Chondrocyte (in vitro differentiated cells): ENCODE measurements around the gene ZNF599. TPM values are rescaled to one million over a fixed set of nuclear protein-coding genes. Genes with fewer than 3 reads are reported as not detected.
A peak's percentile ranks its signal among the peaks of the same experiment; 100 is the strongest.

ENCODE experiments used
- DNase-seq: peaks from one replicate; pipeline ENCODE4 v3.0.0; 2021; ENCODE audit warnings: mixed read lengths, low spot score
- H3K27ac Mint-ChIP-seq: one replicate; pipeline ENCODE4 v1.8.0; 2021; ENCODE audit warnings: mild to moderate bottlenecking, moderate library complexity, mixed read lengths; ENCODE audit not compliant: unreplicated experiment
- H3K27me3 Mint-ChIP-seq: 2 replicates; pipeline ENCODE4 v1.8.0; 2021; ENCODE audit warnings: low read depth, mixed read lengths
- H3K36me3 Mint-ChIP-seq: 2 replicates; pipeline ENCODE4 v1.8.0; 2021; ENCODE audit warnings: low read depth, mixed read lengths
- H3K4me1 Mint-ChIP-seq: 2 replicates; pipeline ENCODE4 v1.8.0; 2021; ENCODE audit warnings: low read depth, mild to moderate bottlenecking, mixed read lengths
- H3K4me3 Mint-ChIP-seq: one replicate; pipeline ENCODE4 v1.8.0; 2021; ENCODE audit warnings: mild to moderate bottlenecking, moderate library complexity, mixed read lengths; ENCODE audit not compliant: unreplicated experiment
- H3K9me3 Mint-ChIP-seq: 2 replicates; pipeline ENCODE4 v1.8.0; 2021; ENCODE audit warnings: low read depth, mixed read lengths
- total RNA-seq: library from RNA; stranded (reverse); gene quantifications from 3 replicates; pipeline ENCODE4 v1.2.1, GENCODE V29; 2021
- TF ChIP-seq, protein P1 (sequence below): fragments of 200-600 bp; sonication (generic); IDR thresholded peaks from 2 replicates; pipeline ENCODE4 v1.5.0; 2021; ENCODE audit warnings: antibody characterized with exemption, mild to moderate bottlenecking, moderate library complexity

Gene ZNF599
- total RNA-seq, 1 donor from 2014 or later, result 4.8 TPM

DNA sequence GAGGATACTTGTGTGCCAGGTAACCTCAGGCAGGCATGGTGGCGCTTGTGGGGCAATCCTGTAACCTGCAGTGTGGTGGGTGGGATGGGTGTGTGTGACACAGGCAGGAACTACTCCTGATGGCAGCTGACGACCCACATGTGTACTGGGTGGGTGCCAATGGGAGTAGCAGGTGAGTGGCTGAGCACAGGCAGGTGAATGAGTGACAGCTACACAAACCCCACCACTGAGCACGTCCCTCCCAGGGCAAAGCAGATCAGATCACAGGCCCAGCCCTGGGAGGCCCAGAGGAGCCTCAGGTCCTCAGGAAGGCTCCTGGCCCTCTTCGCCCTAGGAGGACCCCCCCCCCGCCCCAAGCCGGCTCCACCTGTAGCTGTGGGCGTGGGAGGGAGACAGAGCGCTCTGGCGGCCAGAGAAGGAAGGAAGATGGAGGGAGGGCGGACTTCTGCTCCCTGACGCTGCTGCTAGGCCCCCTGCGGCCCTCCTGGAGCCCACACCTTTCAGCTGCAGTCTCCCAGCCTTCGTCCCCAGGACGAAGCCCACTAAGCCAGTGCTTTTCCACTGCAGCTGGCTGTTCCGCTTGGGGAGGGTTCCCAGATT, 40.3 kb downstream of the ZNF599 start:
- H3K4me1 Mint-ChIP-seq, result peaks cover 22% of the 10 kb centered on the region
- H3K4me3 Mint-ChIP-seq, result peak overlapping the region; percentile 22
- TF ChIP-seq, protein P1, sequence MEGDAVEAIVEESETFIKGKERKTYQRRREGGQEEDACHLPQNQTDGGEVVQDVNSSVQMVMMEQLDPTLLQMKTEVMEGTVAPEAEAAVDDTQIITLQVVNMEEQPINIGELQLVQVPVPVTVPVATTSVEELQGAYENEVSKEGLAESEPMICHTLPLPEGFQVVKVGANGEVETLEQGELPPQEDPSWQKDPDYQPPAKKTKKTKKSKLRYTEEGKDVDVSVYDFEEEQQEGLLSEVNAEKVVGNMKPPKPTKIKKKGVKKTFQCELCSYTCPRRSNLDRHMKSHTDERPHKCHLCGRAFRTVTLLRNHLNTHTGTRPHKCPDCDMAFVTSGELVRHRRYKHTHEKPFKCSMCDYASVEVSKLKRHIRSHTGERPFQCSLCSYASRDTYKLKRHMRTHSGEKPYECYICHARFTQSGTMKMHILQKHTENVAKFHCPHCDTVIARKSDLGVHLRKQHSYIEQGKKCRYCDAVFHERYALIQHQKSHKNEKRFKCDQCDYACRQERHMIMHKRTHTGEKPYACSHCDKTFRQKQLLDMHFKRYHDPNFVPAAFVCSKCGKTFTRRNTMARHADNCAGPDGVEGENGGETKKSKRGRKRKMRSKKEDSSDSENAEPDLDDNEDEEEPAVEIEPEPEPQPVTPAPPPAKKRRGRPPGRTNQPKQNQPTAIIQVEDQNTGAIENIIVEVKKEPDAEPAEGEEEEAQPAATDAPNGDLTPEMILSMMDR, result no peak
- DNase-seq, result no peak
- H3K27me3 Mint-ChIP-seq, result peaks cover 2% of the 10 kb centered on the region
- H3K36me3 Mint-ChIP-seq, result peaks cover 23% of the 10 kb centered on the region
- H3K27ac Mint-ChIP-seq, result peak overlapping the region; percentile 12
- peaks cover 21% of the 10 kb centered on the region for H3K9me3 Mint-ChIP-seq

DNA sequence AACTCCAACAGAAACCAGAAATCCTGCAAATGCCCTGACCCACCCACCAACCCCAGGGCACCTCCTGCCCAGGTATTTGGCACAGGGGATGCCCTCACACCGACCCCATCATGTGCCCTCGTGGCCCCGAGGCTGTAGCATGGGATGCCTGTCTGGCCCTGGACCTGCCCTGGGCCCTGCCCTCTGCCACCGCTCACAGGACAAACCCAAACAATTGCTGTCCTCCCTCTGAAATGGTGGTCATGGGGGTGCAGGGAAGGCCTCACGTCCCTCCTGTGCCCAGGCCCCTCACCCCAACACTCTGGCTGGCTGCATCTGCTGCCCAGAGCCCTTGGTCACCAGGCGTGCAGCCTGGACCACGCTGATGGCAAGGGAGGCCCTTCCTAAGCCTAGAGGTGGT, 41.1 kb downstream of the ZNF599 start:
- Mint-ChIP-seq H3K27me3 (peaks cover 2% of the 10 kb centered on the region), H3K4me3 (no peak overlapping the region), H3K9me3 (peaks cover 19% of the 10 kb centered on the region), H3K27ac (no peak overlapping the region), H3K4me1 (peaks cover 22% of the 10 kb centered on the region), H3K36me3 (peaks cover 19% of the 10 kb centered on the region)
- no peak for DNase-seq
- TF ChIP-seq, protein P1, result no peak

DNA sequence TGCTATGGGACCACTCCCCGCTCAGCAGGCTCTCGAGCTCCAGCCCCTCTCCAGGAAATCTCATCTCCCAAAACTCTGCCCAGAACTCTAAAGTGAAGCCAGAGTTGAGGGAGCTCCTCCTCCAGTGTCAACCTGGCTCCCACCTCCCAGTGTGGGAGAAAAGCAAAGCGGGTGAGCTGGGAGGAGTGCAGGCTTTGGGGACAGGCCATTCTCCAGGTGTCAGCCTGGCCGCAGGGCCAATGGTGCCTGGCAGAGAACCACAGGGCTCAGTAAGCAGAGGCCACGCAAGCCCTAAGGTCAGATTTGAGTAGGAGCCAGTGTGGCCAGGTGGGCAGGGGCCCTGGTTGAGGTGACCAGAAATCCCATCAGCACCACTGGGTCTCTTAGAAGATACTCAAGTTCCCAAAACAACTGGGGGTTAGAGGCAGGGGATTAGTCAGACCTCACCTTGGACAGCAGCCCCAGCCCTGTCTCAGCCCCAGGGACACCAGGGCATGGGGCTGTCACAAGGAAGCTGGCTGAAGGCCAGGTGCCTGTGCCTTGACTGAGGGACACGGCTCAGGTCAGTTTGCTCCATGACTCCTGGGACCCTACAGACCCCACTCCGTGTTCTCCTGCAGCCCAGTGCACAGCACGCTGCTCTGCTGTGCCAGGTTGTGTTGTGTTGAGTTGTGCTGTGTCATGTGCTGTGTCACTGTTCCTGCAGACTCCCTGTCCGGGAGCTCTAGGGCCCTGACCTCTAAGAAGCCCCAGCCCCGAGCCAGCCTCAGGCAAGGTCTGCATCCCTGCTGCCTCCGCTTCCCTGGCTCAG, 41.8 kb downstream of the ZNF599 start:
- Mint-ChIP-seq H3K36me3 (peaks cover 14% of the 10 kb centered on the region), H3K4me1 (peaks cover 22% of the 10 kb centered on the region), H3K4me3 (no peak overlapping the region), H3K27ac (no peak overlapping the region), H3K9me3 (peaks cover 15% of the 10 kb centered on the region), H3K27me3 (peaks cover 5% of the 10 kb centered on the region)
- DNase-seq, result no peak
- TF ChIP-seq, protein P1, result no peak

DNA sequence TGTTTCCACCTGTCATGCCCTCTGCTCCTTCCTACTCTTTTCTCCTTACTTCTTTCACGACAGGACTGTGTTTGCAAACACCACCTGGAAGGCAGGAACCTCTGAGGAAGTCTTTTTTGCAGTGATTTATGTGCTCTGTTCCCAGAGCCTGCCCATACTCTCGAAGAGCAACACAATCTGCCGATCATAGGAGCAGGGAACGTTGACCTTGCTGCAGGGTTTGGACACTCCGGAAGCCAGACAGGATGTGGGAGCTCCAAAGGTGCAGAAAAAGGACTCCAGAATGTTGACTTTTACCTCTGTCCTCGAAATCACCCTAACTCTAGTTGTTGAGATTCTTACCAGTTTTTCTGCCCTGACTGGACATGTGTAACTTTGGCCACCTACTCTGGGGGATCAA, 47.6 kb downstream of the ZNF599 start:
- no peaks in the 10 kb centered on the region for H3K4me1 Mint-ChIP-seq
- TF ChIP-seq, protein P1, result no peak
- no peak overlapping the region for H3K4me3 Mint-ChIP-seq
- no peak overlapping the region for H3K27ac Mint-ChIP-seq
- DNase-seq, result no peak
- no peaks in the 10 kb centered on the region for H3K36me3 Mint-ChIP-seq
- no peaks in the 10 kb centered on the region for H3K9me3 Mint-ChIP-seq
- H3K27me3 Mint-ChIP-seq, result peaks cover 13% of the 10 kb centered on the region

DNA sequence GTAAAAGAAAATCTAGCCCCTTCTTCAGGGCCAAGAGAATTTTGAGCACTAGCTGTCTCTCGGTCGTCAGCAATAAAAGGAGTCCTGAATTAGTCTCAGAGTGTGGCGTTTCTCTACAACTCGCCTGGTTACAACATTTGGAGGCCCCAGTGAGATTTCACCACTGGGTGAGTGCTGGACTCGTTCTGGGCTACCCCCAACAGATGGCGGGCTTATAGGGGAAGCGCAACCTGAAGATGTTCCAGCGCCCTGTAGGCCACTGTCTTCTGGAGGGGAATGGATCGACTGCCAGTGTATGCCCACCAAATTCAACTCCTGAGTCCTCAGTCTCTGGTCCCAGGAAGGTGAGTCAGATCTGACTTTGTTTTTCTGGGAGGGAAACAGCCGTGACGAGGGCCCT, 50.7 kb downstream of the ZNF599 start:
- H3K9me3 Mint-ChIP-seq, result peaks cover 2% of the 10 kb centered on the region
- no peak overlapping the region for H3K4me3 Mint-ChIP-seq
- no peaks in the 10 kb centered on the region for H3K4me1 Mint-ChIP-seq
- no peak overlapping the region for H3K27ac Mint-ChIP-seq
- H3K36me3 Mint-ChIP-seq, result no peaks in the 10 kb centered on the region
- TF ChIP-seq, protein P1, result no peak
- DNase-seq, result no peak
- peaks cover 11% of the 10 kb centered on the region for H3K27me3 Mint-ChIP-seq
